Natural killer cell (primary cell): ENCODE measurements around the gene NF1. TPM values are rescaled to one million over a fixed set of nuclear protein-coding genes. Genes with fewer than 3 reads are reported as not detected.

Experiments
- ATAC-seq, 3 donors: fragments of 150-1000 bp in 2 of 3; fragments of 200-7000 bp in 1 of 3; cut with Tn5 transposase; 1 replicate in 1 of 3; 2 replicates in 2 of 3; pipeline ENCODE4 v1.10.0; 2021; ENCODE audit warnings: mild to moderate bottlenecking in 2 of 3, moderate library complexity in 2 of 3
- DNase-seq, 2 donors: peaks; one replicate each; pipeline versions ENCODE4 v3.0.0 to v3.0.0-alpha.2; 2013 to 2021; ENCODE audit warnings: mixed read lengths in 1 of 2
- H3K27ac ChIP-seq: one replicate; pipeline ENCODE4 v1.5.1; 2013; ENCODE audit warnings: mild to moderate bottlenecking, low read length
- H3K27me3 ChIP-seq: one replicate; pipeline ENCODE4 v1.6.1; 2013; ENCODE audit warnings: low read length; ENCODE audit not compliant: control insufficient read depth, insufficient read depth
- H3K36me3 ChIP-seq: one replicate; pipeline ENCODE4 v1.6.1; 2013; ENCODE audit warnings: low read length; ENCODE audit not compliant: control insufficient read depth, insufficient read depth
- H3K4me1 ChIP-seq: one replicate; pipeline ENCODE4 v1.6.1; 2013; ENCODE audit warnings: low read length; ENCODE audit not compliant: control insufficient read depth, insufficient read depth
- H3K4me3 ChIP-seq: one replicate; pipeline ENCODE4 v1.5.1; 2013; ENCODE audit warnings: low read length
- H3K9me3 ChIP-seq: one replicate; pipeline ENCODE4 v1.6.1; 2013; ENCODE audit warnings: low read length; ENCODE audit not compliant: control insufficient read depth, insufficient read depth
- H3K27ac Mint-ChIP-seq, 2 donors: one replicate each; pipeline ENCODE4 v1.8.0; 2022; ENCODE audit warnings: mild to moderate bottlenecking in 2 of 2, mixed read lengths in 2 of 2, moderate library complexity in 1 of 2
- H3K27me3 Mint-ChIP-seq, 2 donors: one replicate each; pipeline ENCODE4 v1.8.0; 2022; ENCODE audit warnings: low read depth in 2 of 2, mixed read lengths in 2 of 2
- H3K36me3 Mint-ChIP-seq: one replicate; pipeline ENCODE4 v1.8.0; 2022; ENCODE audit warnings: mixed read lengths
- H3K4me1 Mint-ChIP-seq, 2 donors: one replicate each; pipeline ENCODE4 v1.8.0; 2022; ENCODE audit warnings: mixed read lengths in 2 of 2
- H3K4me3 Mint-ChIP-seq: one replicate; pipeline ENCODE4 v1.8.0; 2022; ENCODE audit warnings: mild to moderate bottlenecking, moderate library complexity, mixed read lengths
- H3K9me3 Mint-ChIP-seq, 2 donors: one replicate each; pipeline ENCODE4 v1.8.0; 2022; ENCODE audit warnings: mixed read lengths in 2 of 2
- CTCF ChIP-seq: fragments of 200-600 bp; IDR thresholded peaks from one replicate; pipeline ENCODE4 v1.8.0; 2022; ENCODE audit warnings: antibody characterized with exemption
- WGBS: methylation state at CpG from one replicate; pipeline ENCODE4 v1.1.7; 2013; ENCODE audit warnings: missing lambda C conversion rate; ENCODE audit not compliant: insufficient coverage; 5-methylcytosine and 5-hydroxymethylcytosine counted together
- intact Hi-C: fragments of 100-400 bp; cut with micrococcal nuclease; formaldehyde crosslinking; loops from one replicate; pipeline ENCODE4 v1.14.2; 2022
- total RNA-seq, 4 donors: library from RNA; stranded (reverse); fragments of 120-200 nt in 1 of 4; gene quantifications; one replicate each; pipeline versions ENCODE4 v1.2.3 to v1.2.4, GENCODE V29; 2013 to 2022

NF1 gene
- total RNA-seq, 3 donors from 2014 or later (not counting 1 experiment from before 2014, with no cell fraction given), result 30.3 to 40.7 (median 38.8) TPM

GRCh38 chr17:31130286-31131224 lies 35.8 kb downstream of the NF1 start:
- Histone ChIP-seq H3K27ac (no peak overlapping the region), H3K9me3 (no peaks in the 10 kb centered on the region), H3K36me3 (no peaks in the 10 kb centered on the region), H3K27me3 (no peaks in the 10 kb centered on the region), H3K4me3 (no peak overlapping the region), H3K4me1 (no peaks in the 10 kb centered on the region)
- intact Hi-C loops, result no loop called here
- Mint-ChIP-seq H3K27ac (no peak overlapping the region), H3K4me3 (no peak overlapping the region), H3K27me3 (no peaks in the 10 kb centered on the region), H3K4me1 (peaks cover 0 to 4% of the 10 kb centered on the region in 2 donors), H3K36me3 (no peaks in the 10 kb centered on the region), H3K9me3 (no peaks in the 10 kb centered on the region)
- no peak for ATAC-seq
- DNase-seq, result no peak
- WGBS, result 95% methylated on average over 15 of the region's 15 CpGs
- TF ChIP-seq CTCF, result no peak

GRCh38 chr17:31131299-31131698 lies 36.5 kb downstream of the NF1 start:
- H3K36me3 ChIP-seq, result no peaks in the 10 kb centered on the region
- Mint-ChIP-seq H3K9me3 (no peaks in the 10 kb centered on the region), H3K27me3 (no peaks in the 10 kb centered on the region), H3K4me1 (peaks cover 0 to 4% of the 10 kb centered on the region in 2 donors), H3K27ac (no peak overlapping the region), H3K4me3 (no peak overlapping the region), H3K36me3 (no peaks in the 10 kb centered on the region)
- WGBS, result 92% methylated on average over 3 of the region's 3 CpGs
- intact Hi-C loops, result no loop called here
- no peak for TF ChIP-seq CTCF
- no peaks in the 10 kb centered on the region for H3K9me3 ChIP-seq
- no peak overlapping the region for H3K4me3 ChIP-seq
- no peaks in the 10 kb centered on the region for H3K4me1 ChIP-seq
- ATAC-seq, result no peak
- DNase-seq, result no peak
- H3K27me3 ChIP-seq, result no peaks in the 10 kb centered on the region
- no peak overlapping the region for H3K27ac ChIP-seq

- H3K27ac Mint-ChIP-seq, result no peak overlapping the region
- DNase-seq, result no peak
- H3K4me1 Mint-ChIP-seq, result peaks cover 0 to 4% of the 10 kb centered on the region in 2 donors
These were observed 38.2 kb downstream of the NF1 start for GRCh38 chr17:31132977-31133376.

More at GRCh38 chr17:31132977-31133376, 38.2 kb downstream of the NF1 start:
- no peaks in the 10 kb centered on the region for H3K27me3 ChIP-seq
- WGBS, result 100% methylated on average over 1 of the region's 3 CpGs
- no peaks in the 10 kb centered on the region for H3K36me3 ChIP-seq
- no peaks in the 10 kb centered on the region for H3K9me3 ChIP-seq
- no peak overlapping the region for H3K4me3 Mint-ChIP-seq
- no peaks in the 10 kb centered on the region for H3K9me3 Mint-ChIP-seq
- H3K27me3 Mint-ChIP-seq, result no peaks in the 10 kb centered on the region
- H3K4me3 ChIP-seq, result no peak overlapping the region
- TF ChIP-seq CTCF, result no peak
- ATAC-seq, result no peak
- intact Hi-C loops, result no loop called here
- no peaks in the 10 kb centered on the region for H3K36me3 Mint-ChIP-seq
- no peak overlapping the region for H3K27ac ChIP-seq
- H3K4me1 ChIP-seq, result no peaks in the 10 kb centered on the region
